Measurements from ENCODE around the gene PHLDB2.

The PHLDB2 gene

DNA sequence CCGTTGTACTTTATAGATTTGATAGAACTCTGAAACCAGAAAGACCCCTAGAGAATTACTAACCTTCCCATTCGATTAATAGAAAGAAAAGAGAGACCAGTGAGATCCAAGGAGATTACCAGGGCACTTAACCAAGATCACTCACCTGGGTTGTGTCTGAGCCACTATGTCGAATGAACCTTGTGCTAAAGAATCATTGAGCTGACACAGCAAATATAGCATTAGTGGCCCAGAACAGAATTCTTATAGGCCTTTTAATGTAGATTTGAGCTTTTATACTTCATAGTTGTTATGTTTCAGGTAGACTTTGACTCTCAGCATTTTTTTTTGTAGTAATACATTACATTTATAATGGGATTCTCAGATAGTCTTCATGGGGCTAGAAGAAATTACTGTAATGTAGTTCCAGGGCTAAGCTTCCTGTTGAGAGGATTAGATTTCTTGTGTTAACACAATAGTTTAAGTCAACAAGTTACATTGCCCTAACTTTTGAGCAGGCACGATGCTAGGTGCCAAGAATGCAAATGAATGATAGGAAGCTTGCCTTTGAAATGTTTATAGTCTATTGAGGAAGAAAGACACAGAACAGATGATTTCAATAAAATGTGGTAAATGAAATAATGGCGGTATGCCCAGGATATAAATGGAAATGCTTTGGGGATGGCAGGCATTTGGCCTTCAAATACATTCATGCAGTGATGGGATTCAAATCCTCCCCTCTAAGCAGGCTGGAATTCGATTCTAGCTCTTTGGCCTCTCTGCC lies 95.3 kb downstream of the PHLDB2 start:
- Histone ChIP-seq H3K4me1 (ENCODE audit: control insufficient read depth, insufficient read depth, low read length) (peaks cover 2% of the 10 kb centered on the region; the same call in 1 of the 2 replicates), H3K27ac (ENCODE audit: low read length) (no peak overlapping the region), H3K36me3 (ENCODE audit: control insufficient read depth, insufficient read depth, low read length) (no peaks in the 10 kb centered on the region), H3K27me3 (ENCODE audit: control insufficient read depth, insufficient read depth, low read length) (no peaks in the 10 kb centered on the region), H3K9me3 (ENCODE audit: control insufficient read depth, insufficient read depth, low read length) (no peaks in the 10 kb centered on the region), H3K4me3 (ENCODE audit: low read length) (no peak overlapping the region)
- no CpG with 5 or more reads among the region's 6 CpGs for WGBS (ENCODE audit: insufficient coverage, insufficient read length)
- DNase-seq (ENCODE audit: low read depth, low spot score) = no peak

DNA sequence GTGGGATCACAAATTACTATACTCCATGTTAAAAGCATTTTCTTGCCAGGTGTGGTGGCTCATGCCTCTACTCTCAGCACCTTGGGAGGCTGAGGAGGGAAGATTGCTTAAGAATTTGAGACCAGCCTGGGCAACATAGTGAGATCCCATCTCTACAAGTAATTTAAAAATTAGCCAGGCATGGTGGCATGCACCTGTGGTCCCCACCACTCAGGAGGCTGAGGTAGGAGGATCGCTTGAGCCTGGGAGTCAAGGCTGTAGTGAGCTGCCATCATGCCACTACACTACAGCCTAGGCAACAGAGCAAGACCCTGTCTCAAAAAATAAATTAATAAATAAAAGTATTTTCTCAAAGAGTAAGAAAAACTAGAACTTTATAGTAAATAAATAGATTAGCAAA lies 96.8 kb downstream of the PHLDB2 start:
- DNase-seq (ENCODE audit: low read depth, low spot score) = no peak
- Histone ChIP-seq H3K27me3 (ENCODE audit: control insufficient read depth, insufficient read depth, low read length) (no peaks in the 10 kb centered on the region), H3K9me3 (ENCODE audit: control insufficient read depth, insufficient read depth, low read length) (no peaks in the 10 kb centered on the region), H3K27ac (ENCODE audit: low read length) (no peak overlapping the region), H3K4me1 (ENCODE audit: control insufficient read depth, insufficient read depth, low read length) (peaks cover 2% of the 10 kb centered on the region; the same call in 1 of the 2 replicates), H3K4me3 (ENCODE audit: low read length) (no peak overlapping the region), H3K36me3 (ENCODE audit: control insufficient read depth, insufficient read depth, low read length) (no peaks in the 10 kb centered on the region)
- WGBS (ENCODE audit: insufficient coverage, insufficient read length) = no CpG with 5 or more reads among the region's 1 CpG

DNA sequence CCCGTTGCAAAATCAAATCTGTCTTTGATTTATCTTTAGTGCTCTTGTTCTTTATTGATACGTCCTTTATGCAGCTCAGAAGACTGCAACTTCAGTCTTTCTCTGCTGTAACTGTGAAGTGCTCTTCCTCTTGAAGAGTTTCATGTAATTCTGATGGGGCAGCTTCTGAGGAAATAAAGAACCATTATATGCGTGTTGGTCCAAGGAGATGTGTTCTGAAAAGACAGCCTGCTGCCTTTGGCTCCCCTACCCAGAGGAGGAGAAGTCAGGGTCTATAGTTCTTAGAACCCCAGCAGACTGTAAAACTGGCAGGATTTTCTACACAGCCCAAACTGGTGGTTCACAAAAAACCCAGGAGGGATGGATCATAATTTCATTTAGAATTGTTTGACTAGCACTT lies 97.4 kb downstream of the PHLDB2 start:
- Histone ChIP-seq H3K27ac (ENCODE audit: low read length) (no peak overlapping the region), H3K27me3 (ENCODE audit: control insufficient read depth, insufficient read depth, low read length) (no peaks in the 10 kb centered on the region), H3K9me3 (ENCODE audit: control insufficient read depth, insufficient read depth, low read length) (no peaks in the 10 kb centered on the region), H3K36me3 (ENCODE audit: control insufficient read depth, insufficient read depth, low read length) (no peaks in the 10 kb centered on the region), H3K4me3 (ENCODE audit: low read length) (no peak overlapping the region), H3K4me1 (ENCODE audit: control insufficient read depth, insufficient read depth, low read length) (peaks cover 2% of the 10 kb centered on the region; the same call in 1 of the 2 replicates)
- DNase-seq (ENCODE audit: low read depth, low spot score) = no peak
- no CpG with 5 or more reads among the region's 3 CpGs for WGBS (ENCODE audit: insufficient coverage, insufficient read length)

DNA sequence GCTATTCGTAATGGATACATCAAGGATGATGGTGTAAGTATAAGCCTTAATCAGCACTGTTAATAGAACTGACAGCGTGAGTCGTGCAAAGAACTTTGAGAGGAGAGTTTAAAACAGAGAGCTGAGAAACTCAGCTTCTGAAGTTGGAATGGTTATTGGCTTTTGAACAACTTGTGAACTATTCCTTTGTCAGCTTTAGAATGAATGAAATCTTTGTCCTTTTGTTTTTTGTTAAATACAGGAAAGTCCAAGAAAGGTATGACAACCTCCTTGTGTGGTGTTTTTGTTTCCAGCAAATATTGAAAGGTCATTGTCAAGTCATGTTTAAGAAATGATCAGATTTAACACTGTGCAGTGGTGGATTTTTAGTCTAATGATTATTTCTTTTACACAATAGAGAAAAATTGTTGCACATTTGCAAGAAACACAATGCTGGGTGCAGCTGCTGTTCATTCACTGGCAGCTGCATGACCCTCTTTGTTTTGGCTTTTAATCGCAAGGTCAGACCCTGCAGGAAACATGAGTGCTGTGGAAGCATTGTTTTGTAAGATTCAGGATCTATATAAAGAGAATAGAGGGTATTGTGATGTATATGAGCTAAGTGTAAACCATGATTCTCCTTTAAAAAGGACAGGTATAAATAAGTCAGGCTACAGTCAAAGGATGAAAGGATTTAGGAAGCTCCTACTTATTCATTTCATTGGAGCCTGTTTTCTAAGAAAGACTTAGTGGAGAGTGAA lies 98.1 kb downstream of the PHLDB2 start:
- 100% methylated on average over 1 of the region's 4 CpGs for WGBS (ENCODE audit: insufficient coverage, insufficient read length)
- DNase-seq (ENCODE audit: low read depth, low spot score) = no peak
- Histone ChIP-seq H3K27me3 (ENCODE audit: control insufficient read depth, insufficient read depth, low read length) (no peaks in the 10 kb centered on the region), H3K27ac (ENCODE audit: low read length) (no peak overlapping the region), H3K36me3 (ENCODE audit: control insufficient read depth, insufficient read depth, low read length) (no peaks in the 10 kb centered on the region), H3K4me1 (ENCODE audit: control insufficient read depth, insufficient read depth, low read length) (peaks cover 2% of the 10 kb centered on the region; the same call in 1 of the 2 replicates), H3K9me3 (ENCODE audit: control insufficient read depth, insufficient read depth, low read length) (no peaks in the 10 kb centered on the region), H3K4me3 (ENCODE audit: low read length) (no peak overlapping the region)

DNA sequence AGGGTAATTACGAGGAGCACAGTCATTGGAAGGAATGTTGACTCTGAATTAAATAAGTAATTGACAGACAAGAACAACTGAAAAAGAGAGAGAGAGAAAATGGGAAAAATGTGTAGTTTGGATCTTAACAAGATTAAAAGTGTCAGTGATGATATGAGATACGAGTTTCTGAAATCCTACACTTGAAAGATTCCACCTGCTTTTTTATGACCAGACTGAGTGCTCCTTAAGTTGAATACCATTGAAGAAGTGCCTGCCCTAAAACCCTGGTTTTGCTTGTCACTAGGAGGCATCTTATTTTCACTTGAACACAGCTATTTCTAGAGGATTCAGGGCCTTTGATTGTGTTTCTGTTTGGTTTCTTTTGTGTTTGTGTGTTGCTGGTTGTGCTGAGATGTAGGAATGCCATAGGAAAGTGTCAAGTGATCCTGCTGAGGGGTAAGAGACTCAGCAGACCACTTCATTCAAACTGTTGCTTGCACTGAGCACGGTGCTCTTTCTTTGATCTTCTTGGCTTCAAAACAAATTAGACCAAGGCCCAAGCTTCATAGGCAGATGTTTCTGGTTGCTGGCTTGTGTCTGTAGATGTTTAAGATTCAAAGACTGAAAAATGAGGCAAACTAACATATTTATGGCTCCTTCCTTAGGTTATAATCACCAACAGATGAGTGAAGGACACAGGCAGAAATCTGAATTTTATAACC lies 102.5 kb downstream of the PHLDB2 start:
- no CpG with 5 or more reads among the region's 3 CpGs for WGBS (ENCODE audit: insufficient coverage, insufficient read length)
- Histone ChIP-seq H3K27ac (ENCODE audit: low read length) (no peak overlapping the region), H3K36me3 (ENCODE audit: control insufficient read depth, insufficient read depth, low read length) (no peaks in the 10 kb centered on the region), H3K27me3 (ENCODE audit: control insufficient read depth, insufficient read depth, low read length) (no peaks in the 10 kb centered on the region), H3K4me1 (ENCODE audit: control insufficient read depth, insufficient read depth, low read length) (no peaks in the 10 kb centered on the region; the same call in 1 of the 2 replicates), H3K4me3 (ENCODE audit: low read length) (no peak overlapping the region), H3K9me3 (ENCODE audit: control insufficient read depth, insufficient read depth, low read length) (no peaks in the 10 kb centered on the region)
- DNase-seq (ENCODE audit: low read depth, low spot score) = no peak

DNA sequence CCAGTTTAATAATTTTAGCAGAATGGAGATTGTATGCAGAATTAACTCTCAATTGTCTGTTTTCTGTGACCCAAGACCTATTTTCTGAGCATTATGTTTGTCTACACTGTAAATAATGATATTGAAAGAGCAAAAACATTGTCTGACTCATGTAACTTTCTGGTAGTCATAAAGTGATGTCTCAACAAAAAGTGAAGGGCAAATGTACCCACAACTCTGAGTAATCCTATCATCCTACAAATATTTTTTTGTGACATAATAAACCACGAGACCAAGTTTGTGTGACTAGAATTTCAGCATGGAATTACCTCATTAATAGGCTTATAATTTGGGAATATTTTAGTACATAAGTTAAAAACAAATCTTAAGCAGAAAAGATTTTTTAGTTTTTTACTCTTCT lies 104.4 kb downstream of the PHLDB2 start:
- Histone ChIP-seq H3K27ac (ENCODE audit: low read length) (no peak overlapping the region), H3K27me3 (ENCODE audit: control insufficient read depth, insufficient read depth, low read length) (no peaks in the 10 kb centered on the region), H3K36me3 (ENCODE audit: control insufficient read depth, insufficient read depth, low read length) (no peaks in the 10 kb centered on the region; the same call in 1 of the 2 replicates), H3K4me3 (ENCODE audit: low read length) (no peak overlapping the region), H3K9me3 (ENCODE audit: control insufficient read depth, insufficient read depth, low read length) (no peaks in the 10 kb centered on the region), H3K4me1 (ENCODE audit: control insufficient read depth, insufficient read depth, low read length) (no peaks in the 10 kb centered on the region)
- DNase-seq (ENCODE audit: low read depth, low spot score) = no peak
- no CpG with 5 or more reads among the region's 1 CpG for WGBS (ENCODE audit: insufficient coverage, insufficient read length)

DNA sequence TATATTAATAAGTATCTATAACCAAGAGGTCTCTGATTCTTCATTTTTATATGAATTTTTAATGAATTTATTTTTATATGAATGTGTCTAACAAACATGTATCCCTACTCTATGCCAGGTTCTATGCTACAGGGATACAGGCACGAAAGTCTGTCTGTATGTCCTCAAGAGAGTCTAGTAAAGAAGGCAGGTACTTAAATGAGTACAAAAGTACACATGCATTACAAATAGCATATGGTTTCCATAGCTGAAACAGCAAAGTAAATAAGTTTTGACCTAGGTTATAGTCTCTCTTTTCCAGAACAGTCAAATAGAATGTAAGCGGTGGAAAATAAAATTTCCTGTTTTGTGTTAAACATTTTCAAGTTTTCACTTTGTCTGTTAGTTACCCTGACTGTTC lies 106.4 kb downstream of the PHLDB2 start:
- Histone ChIP-seq H3K27me3 (ENCODE audit: control insufficient read depth, insufficient read depth, low read length) (no peaks in the 10 kb centered on the region), H3K36me3 (ENCODE audit: control insufficient read depth, insufficient read depth, low read length) (no peaks in the 10 kb centered on the region; the same call in 1 of the 2 replicates), H3K4me1 (ENCODE audit: control insufficient read depth, insufficient read depth, low read length) (no peaks in the 10 kb centered on the region), H3K27ac (ENCODE audit: low read length) (no peak overlapping the region), H3K4me3 (ENCODE audit: low read length) (no peak overlapping the region), H3K9me3 (ENCODE audit: control insufficient read depth, insufficient read depth, low read length) (no peaks in the 10 kb centered on the region)
- DNase-seq (ENCODE audit: low read depth, low spot score) = no peak
- no CpG with 5 or more reads among the region's 2 CpGs for WGBS (ENCODE audit: insufficient coverage, insufficient read length)

DNA sequence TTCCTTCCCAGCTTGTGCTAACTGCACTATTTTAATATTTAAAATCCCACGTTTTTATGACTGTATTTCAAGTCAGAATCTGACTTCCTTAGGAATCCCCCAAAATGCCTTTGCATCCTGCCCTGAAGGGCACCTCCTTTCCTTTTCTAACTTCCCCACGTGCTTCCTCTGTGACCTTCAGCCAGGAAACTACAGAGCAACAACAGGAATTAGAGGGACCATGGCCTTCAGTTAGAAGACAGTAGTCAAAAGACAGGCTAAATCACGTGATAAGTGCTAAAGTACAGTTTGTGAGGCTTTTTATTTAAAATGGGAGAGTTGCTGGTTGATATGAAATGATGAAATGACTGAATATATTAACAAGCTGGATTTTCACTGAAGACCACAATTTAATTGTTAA lies 108.0 kb downstream of the PHLDB2 start:
- no peak overlapping the region for H3K4me3 ChIP-seq (ENCODE audit: low read length)
- no peaks in the 10 kb centered on the region for H3K9me3 ChIP-seq (ENCODE audit: control insufficient read depth, insufficient read depth, low read length)
- H3K4me1 ChIP-seq (ENCODE audit: control insufficient read depth, insufficient read depth, low read length) = no peaks in the 10 kb centered on the region
- no peaks in the 10 kb centered on the region for H3K27me3 ChIP-seq (ENCODE audit: control insufficient read depth, insufficient read depth, low read length)
- H3K27ac ChIP-seq (ENCODE audit: low read length) = no peak overlapping the region
- H3K36me3 ChIP-seq (ENCODE audit: control insufficient read depth, insufficient read depth, low read length) = no peaks in the 10 kb centered on the region; the same call in 1 of the 2 replicates
- DNase-seq (ENCODE audit: low read depth, low spot score) = no peak
- WGBS (ENCODE audit: insufficient coverage, insufficient read length) = no CpG with 5 or more reads among the region's 3 CpGs

DNA sequence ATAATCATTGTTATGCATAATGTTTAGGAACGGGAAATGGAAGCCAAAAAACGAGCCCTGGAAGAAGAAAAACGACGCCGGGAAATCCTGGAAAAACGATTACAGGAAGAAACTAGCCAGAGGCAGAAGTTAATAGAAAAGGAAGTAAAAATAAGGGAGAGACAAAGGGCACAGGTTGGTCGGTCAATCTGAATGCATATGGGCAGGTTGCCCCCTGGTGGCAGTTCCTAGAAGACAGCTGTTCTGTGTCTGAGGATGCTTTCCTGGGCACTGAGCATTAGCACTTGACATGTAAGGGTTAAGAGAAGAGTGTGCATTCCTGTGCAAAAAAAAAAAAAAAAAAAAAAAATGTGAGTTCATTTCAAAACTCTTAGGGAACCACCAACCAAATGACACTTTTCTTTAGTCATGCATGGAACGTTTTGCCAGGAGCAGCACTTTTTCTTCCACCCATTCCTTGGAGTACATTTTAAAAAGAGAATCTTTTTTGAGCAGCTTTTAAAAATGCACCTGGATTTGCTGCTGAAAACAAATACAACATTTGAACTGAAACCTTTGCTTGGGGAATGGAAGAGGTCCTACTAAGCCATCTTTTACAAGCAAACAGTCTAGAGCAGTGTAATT lies 108.7 kb downstream of the PHLDB2 start:
- H3K27ac ChIP-seq (ENCODE audit: low read length) = no peak overlapping the region
- H3K9me3 ChIP-seq (ENCODE audit: control insufficient read depth, insufficient read depth, low read length) = no peaks in the 10 kb centered on the region
- H3K36me3 ChIP-seq (ENCODE audit: control insufficient read depth, insufficient read depth, low read length) = no peaks in the 10 kb centered on the region; the same call in 1 of the 2 replicates
- H3K4me1 ChIP-seq (ENCODE audit: control insufficient read depth, insufficient read depth, low read length) = no peaks in the 10 kb centered on the region
- H3K27me3 ChIP-seq (ENCODE audit: control insufficient read depth, insufficient read depth, low read length) = no peaks in the 10 kb centered on the region
- no peak for DNase-seq (ENCODE audit: low read depth, low spot score)
- no CpG with 5 or more reads among the region's 8 CpGs for WGBS (ENCODE audit: insufficient coverage, insufficient read length)
- H3K4me3 ChIP-seq (ENCODE audit: low read length) = no peak overlapping the region
